ENCODE measurements around the gene PTPN14.

The PTPN14 gene

DNA sequence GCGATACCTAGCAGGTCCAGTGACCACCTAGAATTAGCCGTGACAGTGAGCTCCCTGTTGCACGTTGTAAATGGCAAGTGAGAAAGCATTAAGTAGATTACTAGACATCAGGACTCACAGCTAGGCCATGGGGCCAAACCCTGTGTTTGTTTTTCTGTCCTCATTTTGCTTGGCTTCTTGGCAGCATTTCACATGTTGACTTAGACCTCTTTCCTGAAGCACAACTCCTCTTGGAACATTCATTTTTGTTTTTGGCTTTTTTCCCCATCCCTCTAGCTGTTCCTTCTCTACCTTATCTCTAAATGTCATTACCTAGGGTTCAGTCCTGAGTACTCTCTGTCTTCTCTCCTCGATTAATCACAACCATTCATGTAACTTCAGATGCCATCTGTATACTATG is 16.9 kb upstream of the PTPN14 start:
- no peak for DNase-seq (ENCODE audit: low read depth in 2 of 2)

- DNase-seq (ENCODE audit: low read depth in 2 of 2) = no peak
Observed at GRCh38 chr1:214567481-214567980, 16.1 kb upstream of the PTPN14 start.

DNA sequence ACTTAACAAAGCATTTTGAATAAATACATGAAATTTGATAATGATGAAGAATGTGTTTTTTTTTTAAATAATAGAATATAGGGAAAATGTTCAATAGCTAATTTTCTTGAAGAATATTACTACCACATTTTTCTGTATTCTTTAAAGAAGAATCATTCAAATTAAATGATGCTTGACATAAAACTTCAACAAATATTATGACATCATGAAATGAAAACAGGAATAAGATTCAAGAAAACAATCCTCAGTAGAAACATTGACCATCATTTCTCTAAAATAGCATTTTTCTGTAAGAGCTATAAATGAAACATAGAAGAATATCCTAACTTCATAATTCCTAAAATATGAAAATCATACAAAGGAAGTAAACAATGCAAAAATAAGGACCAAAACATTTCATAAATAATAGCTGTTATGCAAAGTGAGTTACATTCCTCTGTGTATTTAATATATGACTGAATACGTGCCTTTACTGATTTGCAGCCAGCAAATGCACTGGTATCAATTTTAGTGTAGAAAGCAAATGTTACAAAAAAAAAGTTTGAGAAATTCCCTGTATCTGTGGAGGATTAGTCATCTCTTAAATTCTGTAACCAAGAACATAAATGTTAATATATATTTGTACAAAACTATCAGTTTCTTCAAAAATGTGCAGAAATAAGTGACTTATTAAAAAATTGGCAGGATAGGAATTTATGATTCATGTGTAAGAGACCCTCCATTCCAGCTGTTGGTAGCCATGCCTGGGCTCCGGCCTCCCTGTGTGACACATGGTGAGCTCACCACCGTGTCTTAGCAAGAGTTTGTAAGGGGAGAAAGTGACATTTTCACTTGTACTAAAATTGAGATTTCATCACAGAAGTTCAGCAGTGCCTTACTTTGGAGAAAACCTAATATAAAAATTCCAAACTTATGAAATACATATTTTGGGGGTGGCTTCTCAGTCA is 15.0 kb upstream of the PTPN14 start:
- DNase-seq (ENCODE audit: low read depth in 2 of 2) = no peak

- DNase-seq (ENCODE audit: low read depth in 2 of 2) = no peak
Observed at GRCh38 chr1:214565310-214565709, 13.9 kb upstream of the PTPN14 start.

DNA sequence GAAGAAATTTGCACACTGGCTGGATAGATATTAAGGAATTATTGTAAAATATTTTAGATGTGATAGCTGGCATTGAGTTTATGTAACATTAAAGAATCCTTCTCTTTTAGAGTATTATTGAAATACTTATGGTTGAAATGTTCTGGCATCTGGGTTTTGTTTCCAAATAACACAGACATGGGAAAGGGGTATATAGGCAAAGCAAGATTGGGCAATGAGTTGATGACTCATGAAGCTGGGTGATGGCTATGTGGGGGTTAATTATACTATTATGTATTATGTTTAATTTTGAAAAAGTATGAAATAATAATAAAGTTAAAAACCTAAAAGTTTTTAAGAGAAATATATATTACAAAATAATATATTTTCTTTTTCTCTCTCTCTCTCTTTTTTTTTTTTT is 12.5 kb upstream of the PTPN14 start:
- DNase-seq (ENCODE audit: low read depth in 2 of 2) = no peak

GRCh38 chr1:214557952-214558735 is 6.7 kb upstream of the PTPN14 start:
- DNase-seq (ENCODE audit: low read depth in 2 of 2) = no peak

DNA sequence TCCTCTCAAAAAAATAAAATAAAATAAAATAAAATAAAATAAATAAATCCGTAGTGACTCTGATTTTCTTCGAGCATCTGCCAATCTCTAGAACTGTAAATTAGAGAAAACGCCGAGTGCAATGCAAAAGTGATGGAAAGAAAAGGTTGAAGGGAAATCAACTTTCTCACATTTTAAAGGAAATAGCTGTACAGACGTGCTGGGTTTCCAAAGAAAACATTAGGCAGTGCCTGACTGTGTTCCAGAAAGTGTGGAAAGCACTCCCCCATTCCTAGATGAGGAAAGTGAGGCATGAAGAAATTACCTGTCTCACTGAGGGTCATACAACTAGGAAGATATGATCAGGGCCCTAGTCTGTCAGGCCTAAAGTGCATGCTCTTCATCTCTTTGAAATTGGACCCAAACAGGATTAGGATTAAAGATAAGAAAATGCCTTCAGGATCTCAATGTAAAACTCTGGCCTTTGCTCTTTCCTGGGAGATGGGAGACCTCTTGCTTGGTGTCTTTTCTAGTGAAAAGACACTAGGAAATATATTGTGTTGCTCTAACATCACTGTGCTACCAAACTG is 1.8 kb upstream of the PTPN14 start:
- DNase-seq (ENCODE audit: low read depth in 2 of 2) = no peak

DNA sequence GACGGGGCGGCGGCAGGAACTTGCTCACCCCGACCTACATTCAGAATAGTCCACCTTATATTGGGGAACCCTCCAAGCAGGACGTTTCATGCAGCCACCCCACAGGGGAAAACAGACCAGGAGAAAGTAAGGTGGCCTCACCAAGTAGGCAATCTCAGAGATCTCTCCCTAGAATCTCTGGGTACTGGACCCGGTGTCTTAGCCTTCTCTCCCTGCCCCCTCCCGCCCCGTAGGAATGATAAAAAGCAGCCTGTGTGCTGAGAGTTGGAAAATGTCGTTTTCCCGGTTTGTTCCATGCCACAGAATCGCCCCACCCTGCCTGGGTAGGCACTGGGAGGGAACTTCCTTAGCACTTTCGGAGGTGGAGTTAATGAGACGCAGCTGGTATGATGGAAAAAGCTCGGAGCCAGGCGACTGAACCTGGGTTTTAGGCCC is 789 bp upstream of the PTPN14 start:
- no peak for DNase-seq (ENCODE audit: low read depth in 2 of 2)

- DNase-seq (ENCODE audit: low read depth in 2 of 2) = no peak
Observed at GRCh38 chr1:214550857-214551435, 456 bp downstream of the PTPN14 start.

DNA sequence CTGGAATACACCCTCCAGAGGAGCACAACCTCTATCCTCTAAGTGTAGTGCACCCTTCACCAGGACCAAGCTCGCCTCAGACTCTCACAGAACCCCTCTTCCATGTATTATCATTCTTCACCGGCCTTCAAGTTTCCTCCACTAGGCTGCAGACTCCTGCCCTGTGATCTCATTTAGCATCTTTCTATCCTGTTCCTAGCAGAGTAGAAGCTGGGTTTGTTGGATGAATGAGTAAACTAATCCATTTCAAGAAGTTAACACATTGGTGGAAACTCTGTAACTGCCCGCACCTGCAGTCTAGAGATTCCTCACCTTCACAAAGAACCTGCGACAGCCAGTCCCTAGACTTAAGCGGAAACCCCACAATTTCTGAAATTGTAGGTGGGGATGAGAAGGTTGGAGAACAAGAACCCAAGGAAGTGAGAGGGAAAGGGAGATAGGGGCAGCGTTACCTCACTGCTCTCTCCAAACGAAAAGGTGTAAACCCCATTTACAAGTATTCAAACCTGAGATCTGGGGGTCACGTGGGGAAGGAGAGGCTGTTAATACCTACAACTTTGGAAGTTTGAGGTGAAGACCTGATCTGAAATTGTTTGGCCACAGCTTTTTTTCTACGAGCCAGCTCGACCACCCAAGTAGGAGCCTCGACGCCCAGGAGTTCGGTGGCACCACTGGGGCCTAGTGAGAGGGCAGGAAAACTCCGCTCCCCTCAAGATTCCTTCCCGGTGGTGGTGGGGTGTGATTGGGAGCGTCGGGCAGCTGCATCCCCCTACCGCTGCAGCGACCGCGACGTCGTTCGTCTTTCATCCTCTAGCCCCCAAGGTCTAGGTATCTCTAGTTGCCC is 1.2 kb downstream of the PTPN14 start:
- no peak for DNase-seq (ENCODE audit: low read depth in 2 of 2)

DNA sequence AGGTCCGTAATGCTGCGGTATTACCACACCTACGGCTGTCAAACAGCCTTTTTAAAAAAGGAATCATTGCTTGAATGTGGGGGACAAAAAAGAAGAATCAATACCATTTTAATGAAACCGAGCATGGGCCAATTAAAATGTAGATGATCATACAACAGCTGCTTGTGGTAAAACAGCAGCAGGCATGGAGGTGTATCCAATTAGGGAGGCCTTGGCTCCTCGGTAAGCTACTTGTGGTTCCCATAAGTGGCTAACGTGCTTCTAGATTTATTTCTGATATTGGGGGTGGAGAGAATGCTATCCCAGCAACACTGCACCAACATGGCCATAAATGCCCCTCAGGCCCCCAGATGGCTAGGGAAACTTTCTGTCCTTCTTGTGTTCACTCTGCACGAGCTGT is 1.8 kb downstream of the PTPN14 start:
- no peak for DNase-seq (ENCODE audit: low read depth in 2 of 2)

DNA sequence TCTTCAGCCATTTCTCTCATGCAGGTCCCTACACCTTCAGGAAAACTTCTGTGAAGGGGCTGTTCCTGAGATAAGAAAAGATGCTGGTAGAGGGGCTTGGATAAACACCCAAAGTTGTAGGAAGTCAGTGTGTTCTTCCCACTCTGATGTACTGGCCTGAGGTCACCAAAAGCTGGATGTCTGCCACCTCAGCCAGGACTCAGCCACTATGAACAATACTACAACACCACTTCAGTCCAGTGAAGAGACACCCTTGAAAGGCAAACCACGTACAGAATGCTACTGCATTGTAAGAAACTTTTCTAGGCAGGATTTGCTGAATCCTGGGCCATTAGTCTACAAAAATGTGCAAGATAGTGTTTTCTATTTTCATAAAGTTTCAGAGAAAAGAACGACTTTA is 2.4 kb downstream of the PTPN14 start:
- no peak for DNase-seq (ENCODE audit: low read depth in 2 of 2)

DNA sequence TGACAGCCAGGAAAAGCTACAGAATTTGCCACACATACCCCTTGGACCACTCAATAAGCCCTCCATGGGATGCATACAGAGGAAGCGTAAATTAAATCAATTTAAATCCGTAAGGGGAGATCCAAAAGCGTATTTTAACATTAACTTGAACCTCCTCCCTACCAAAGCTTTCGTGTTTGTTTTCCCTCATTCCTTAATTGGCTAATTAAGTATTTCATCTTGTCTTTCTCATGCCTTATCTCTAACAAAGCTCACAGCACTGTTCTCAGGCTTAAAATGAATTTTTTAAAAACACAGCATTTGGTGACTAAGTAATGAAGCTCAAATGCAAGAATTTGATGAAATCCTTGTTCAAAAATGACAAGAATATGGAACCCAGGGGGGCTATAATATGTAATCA is 3.1 kb downstream of the PTPN14 start:
- no peak for DNase-seq (ENCODE audit: low read depth in 2 of 2)

GRCh38 chr1:214547747-214548146 is 3.7 kb downstream of the PTPN14 start:
- no peak for DNase-seq (ENCODE audit: low read depth in 2 of 2)

GRCh38 chr1:214546886-214547641 is 4.3 kb downstream of the PTPN14 start:
- no peak for DNase-seq (ENCODE audit: low read depth in 2 of 2)

DNA sequence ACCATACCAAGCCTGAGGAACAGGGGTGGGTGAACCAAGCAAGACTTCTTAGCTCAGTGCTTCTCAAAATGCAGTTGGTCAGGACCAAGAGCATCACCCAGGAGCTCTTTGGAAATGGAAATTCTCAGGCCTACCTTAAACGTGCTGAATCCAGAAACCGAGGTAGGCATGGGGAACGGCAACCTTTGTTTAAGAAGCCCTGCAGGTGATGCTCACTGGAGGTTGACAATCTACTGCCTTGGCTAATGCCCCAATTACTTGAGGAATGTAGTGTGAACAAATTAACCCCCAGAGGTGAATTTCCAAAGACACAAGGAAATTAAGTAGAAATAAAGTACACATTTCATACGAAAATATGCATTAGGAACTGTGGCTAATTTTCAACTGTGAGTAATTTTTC is 5.3 kb downstream of the PTPN14 start:
- DNase-seq (ENCODE audit: low read depth in 2 of 2) = no peak

GRCh38 chr1:214545293-214545692 is 6.1 kb downstream of the PTPN14 start:
- no peak for DNase-seq (ENCODE audit: low read depth in 2 of 2)

- DNase-seq (ENCODE audit: low read depth in 2 of 2) = no peak
Observed at GRCh38 chr1:214544791-214545190, 6.6 kb downstream of the PTPN14 start.

- DNase-seq (ENCODE audit: low read depth in 2 of 2) = no peak
Observed at GRCh38 chr1:214542275-214543199, 8.9 kb downstream of the PTPN14 start.
